ENCODE data around the gene ATRNL1. TPM values are rescaled to one million over a fixed set of nuclear protein-coding genes. Genes with fewer than 3 reads are reported as not detected.

The ATRNL1 gene
- polyA plus RNA-seq, 2 of the 4 experiments (the other 2 are of a cell fraction) = 0.13 to 0.34 TPM

DNA sequence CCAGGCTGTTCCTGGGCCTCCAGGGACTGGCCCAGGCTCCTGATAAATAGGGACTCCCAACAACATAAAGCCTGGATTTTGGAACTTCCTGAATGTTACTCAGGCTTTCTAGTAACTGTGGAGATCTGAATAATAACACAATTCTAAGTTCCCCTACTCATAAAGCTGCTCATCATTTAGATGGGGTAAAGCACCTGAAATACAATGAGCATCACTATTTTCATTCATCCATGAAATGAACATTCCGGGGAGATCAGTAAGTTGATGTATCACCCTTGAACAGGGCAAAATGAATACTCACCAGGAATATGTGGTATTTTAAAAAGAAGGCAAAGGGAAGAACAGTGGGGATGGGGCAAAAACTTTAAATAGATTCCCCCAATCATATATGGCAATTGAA lies 48.3 kb upstream of the ATRNL1 start:
- no peak for TF ChIP-seq CHD4 (IDR thresholded peaks at IDR 0.05; ENCODE audit: borderline replicate concordance)
- no peak for TF ChIP-seq RARB (CRISPR knock-in tag; IDR thresholded peaks at IDR 0.05)
- no peak for TF ChIP-seq RNF2 (IDR thresholded peaks at IDR 0.05; ENCODE audit: borderline replicate concordance, low read depth)
- TF ChIP-seq CBX2 (IDR thresholded peaks at IDR 0.05; ENCODE audit: borderline replicate concordance, low read depth) = no peak
- no peak for TF ChIP-seq BHLHE40 (IDR thresholded peaks at IDR 0.05; ENCODE audit: low read depth, low read length)
- TF ChIP-seq HOXB5 (CRISPR knock-in tag; IDR thresholded peaks at IDR 0.05) = no peak
- no peak for TF ChIP-seq EP300 (IDR thresholded peaks at IDR 0.05)
- TF ChIP-seq EHMT2 (IDR thresholded peaks at IDR 0.05; ENCODE audit: low read depth) = no peak
- no peak for TF ChIP-seq NPAS2 (CRISPR knock-in tag; IDR thresholded peaks at IDR 0.05; ENCODE audit: borderline replicate concordance)
- TF ChIP-seq, protein P1, sequence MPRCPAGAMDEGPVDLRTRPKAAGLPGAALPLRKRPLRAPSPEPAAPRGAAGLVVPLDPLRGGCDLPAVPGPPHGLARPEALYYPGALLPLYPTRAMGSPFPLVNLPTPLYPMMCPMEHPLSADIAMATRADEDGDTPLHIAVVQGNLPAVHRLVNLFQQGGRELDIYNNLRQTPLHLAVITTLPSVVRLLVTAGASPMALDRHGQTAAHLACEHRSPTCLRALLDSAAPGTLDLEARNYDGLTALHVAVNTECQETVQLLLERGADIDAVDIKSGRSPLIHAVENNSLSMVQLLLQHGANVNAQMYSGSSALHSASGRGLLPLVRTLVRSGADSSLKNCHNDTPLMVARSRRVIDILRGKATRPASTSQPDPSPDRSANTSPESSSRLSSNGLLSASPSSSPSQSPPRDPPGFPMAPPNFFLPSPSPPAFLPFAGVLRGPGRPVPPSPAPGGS (IDR thresholded peaks at IDR 0.05) = no peak
- no peak for TF ChIP-seq MAZ (IDR thresholded peaks at IDR 0.05; ENCODE audit: borderline replicate concordance, low read depth, low read length)
- TF ChIP-seq, protein P2, sequence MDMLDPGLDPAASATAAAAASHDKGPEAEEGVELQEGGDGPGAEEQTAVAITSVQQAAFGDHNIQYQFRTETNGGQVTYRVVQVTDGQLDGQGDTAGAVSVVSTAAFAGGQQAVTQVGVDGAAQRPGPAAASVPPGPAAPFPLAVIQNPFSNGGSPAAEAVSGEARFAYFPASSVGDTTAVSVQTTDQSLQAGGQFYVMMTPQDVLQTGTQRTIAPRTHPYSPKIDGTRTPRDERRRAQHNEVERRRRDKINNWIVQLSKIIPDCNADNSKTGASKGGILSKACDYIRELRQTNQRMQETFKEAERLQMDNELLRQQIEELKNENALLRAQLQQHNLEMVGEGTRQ (IDR thresholded peaks at IDR 0.05) = no peak
- no peak for FAIRE-seq
- POLR2A ChIA-PET = no interaction called here
- Histone ChIP-seq H3K4me3 (no peak overlapping the region), H3K27ac (no peak overlapping the region), H3K4me1 (no peaks in the 10 kb centered on the region), H3K4me2 (no peak overlapping the region), H3K9me3 (no peaks in the 10 kb centered on the region; the same call in 2 of the 3 replicates)
- no peak; a peak in 1 of 6 replicates for ATAC-seq
- CTCF ChIA-PET = no interaction called here
- no peak for DNase-seq (ENCODE audit: low read depth in 1 of 2, low spot score in 1 of 2)
- WGBS (ENCODE audit: missing lambda C conversion rate) = 32% methylated on average over 1 of the region's 1 CpG

DNA sequence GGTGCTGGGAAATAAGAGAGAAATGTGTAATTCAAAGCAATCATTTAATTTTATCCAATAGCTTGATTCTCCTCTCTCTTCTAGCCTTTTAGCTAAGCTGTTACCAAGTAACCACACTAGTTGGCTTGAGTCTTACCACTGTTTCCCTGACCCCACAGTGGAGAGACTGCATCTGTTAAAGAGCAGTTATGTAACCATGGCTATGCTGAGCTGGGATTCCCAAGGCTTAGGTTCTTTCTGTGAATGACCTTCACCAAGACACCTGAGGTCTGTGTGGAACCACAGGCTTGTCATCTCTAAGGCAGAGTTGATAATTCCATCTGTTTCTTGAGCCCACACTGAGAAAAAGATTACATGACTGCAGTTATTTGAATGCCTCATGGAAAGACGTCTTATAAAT lies 47.7 kb upstream of the ATRNL1 start:
- TF ChIP-seq ZSCAN20 (CRISPR knock-in tag; IDR thresholded peaks at IDR 0.05) (no peak), HOXA7 (CRISPR knock-in tag; IDR thresholded peaks at IDR 0.05) (no peak), HEYL (CRISPR knock-in tag; IDR thresholded peaks at IDR 0.05) (no peak)
- ChIA-PET POLR2A (no interaction called here), CTCF (no interaction called here)
- Histone ChIP-seq H3K9me3 (no peaks in the 10 kb centered on the region; the same call in 2 of the 3 replicates), H3K4me2 (no peak overlapping the region), H3K4me3 (no peak overlapping the region), H3K4me1 (no peaks in the 10 kb centered on the region), H3K27ac (no peak overlapping the region)
- DNase-seq (ENCODE audit: low read depth in 1 of 2, low spot score in 1 of 2) (no peak), FAIRE-seq (no peak), ATAC-seq (no peak; a peak in 1 of 6 replicates)
- 8% methylated on average over 1 of the region's 1 CpG for WGBS (ENCODE audit: missing lambda C conversion rate)

DNA sequence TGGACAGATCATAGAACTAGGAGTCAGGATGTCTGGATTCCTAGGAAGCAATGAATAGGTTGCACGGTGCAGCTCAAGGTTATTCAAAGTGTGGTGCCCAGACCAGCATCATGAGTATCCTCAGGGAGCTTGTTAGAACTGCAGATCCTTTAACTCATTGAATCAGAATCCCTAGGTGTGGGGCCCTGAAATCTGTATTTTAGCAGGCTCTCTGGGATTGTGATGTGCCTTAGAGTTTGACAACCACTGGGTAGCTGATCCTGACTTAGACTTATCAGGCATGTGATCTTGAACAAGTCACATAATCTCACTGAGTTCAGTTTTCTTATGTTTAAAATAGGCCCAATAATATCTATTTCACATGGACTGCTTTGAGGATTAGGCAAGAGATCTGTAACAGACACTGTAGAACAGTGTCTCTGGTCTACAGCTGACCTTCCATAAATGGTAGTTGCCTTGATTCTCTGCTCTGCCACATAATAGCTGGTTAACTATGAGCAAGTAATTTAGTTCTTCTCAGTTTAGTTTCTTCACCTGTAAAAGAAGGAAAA lies 46.4 kb upstream of the ATRNL1 start:
- Histone ChIP-seq H3K4me2 (no peak overlapping the region), H3K9me3 (no peaks in the 10 kb centered on the region; the same call in 2 of the 3 replicates), H3K4me3 (no peak overlapping the region), H3K4me1 (no peaks in the 10 kb centered on the region), H3K27ac (no peak overlapping the region)
- ATAC-seq (no peak), FAIRE-seq (no peak), DNase-seq (ENCODE audit: low read depth in 1 of 2, low spot score in 1 of 2) (no peak)
- no peak for TF ChIP-seq HOXA7 (CRISPR knock-in tag; IDR thresholded peaks at IDR 0.05)
- TF ChIP-seq CHD2 (IDR thresholded peaks at IDR 0.05; ENCODE audit: low read length, partially characterized antibody) = no peak
- TF ChIP-seq, protein P3, sequence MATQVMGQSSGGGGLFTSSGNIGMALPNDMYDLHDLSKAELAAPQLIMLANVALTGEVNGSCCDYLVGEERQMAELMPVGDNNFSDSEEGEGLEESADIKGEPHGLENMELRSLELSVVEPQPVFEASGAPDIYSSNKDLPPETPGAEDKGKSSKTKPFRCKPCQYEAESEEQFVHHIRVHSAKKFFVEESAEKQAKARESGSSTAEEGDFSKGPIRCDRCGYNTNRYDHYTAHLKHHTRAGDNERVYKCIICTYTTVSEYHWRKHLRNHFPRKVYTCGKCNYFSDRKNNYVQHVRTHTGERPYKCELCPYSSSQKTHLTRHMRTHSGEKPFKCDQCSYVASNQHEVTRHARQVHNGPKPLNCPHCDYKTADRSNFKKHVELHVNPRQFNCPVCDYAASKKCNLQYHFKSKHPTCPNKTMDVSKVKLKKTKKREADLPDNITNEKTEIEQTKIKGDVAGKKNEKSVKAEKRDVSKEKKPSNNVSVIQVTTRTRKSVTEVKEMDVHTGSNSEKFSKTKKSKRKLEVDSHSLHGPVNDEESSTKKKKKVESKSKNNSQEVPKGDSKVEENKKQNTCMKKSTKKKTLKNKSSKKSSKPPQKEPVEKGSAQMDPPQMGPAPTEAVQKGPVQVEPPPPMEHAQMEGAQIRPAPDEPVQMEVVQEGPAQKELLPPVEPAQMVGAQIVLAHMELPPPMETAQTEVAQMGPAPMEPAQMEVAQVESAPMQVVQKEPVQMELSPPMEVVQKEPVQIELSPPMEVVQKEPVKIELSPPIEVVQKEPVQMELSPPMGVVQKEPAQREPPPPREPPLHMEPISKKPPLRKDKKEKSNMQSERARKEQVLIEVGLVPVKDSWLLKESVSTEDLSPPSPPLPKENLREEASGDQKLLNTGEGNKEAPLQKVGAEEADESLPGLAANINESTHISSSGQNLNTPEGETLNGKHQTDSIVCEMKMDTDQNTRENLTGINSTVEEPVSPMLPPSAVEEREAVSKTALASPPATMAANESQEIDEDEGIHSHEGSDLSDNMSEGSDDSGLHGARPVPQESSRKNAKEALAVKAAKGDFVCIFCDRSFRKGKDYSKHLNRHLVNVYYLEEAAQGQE (IDR thresholded peaks at IDR 0.05) = no peak
- no peak for TF ChIP-seq RCOR1 (IDR thresholded peaks at IDR 0.05; ENCODE audit: low read depth, low read length)
- no peak for TF ChIP-seq FOXS1 (CRISPR knock-in tag; IDR thresholded peaks at IDR 0.05)
- TF ChIP-seq MAFK (IDR thresholded peaks at IDR 0.05; ENCODE audit: partially characterized antibody) = no peak
- POLR2A ChIA-PET = no interaction called here
- CTCF ChIA-PET = no interaction called here
- WGBS (ENCODE audit: missing lambda C conversion rate) = 90% methylated on average over 1 of the region's 1 CpG

Measured in A549 (cell line).